Testis (tissue), 3 donors: ENCODE results near the gene DNER. TPM values are rescaled to one million over a fixed set of nuclear protein-coding genes. Genes with fewer than 3 reads are reported as not detected.
"Not testable (repeated sequence)": the region's sequence is repeated elsewhere in the genome, so short reads cannot be mapped to it uniquely, and the experiment has no call there.

Source experiments
- DNase-seq: peaks from one replicate; pipeline ENCODE4 v3.0.0-alpha.2; 2019
- H3K27ac ChIP-seq, 2 donors: fragments of 200-600 bp; sonication (generic); one replicate each; pipeline ENCODE4 v1.5.1; 2019
- H3K27me3 ChIP-seq: fragments of 200-600 bp; sonication (generic); one replicate; pipeline ENCODE4 v1.5.1; 2019
- H3K36me3 ChIP-seq: fragments of 200-600 bp; sonication (generic); one replicate; pipeline ENCODE4 v1.5.1; 2017; ENCODE audit warnings: low read depth; ENCODE audit errors: missing control alignments
- H3K4me1 ChIP-seq: fragments of 200-600 bp; sonication (generic); one replicate; pipeline ENCODE4 v1.5.1; 2019
- H3K4me3 ChIP-seq, 2 donors: fragments of 200-600 bp; sonication (generic); one replicate each; pipeline ENCODE4 v1.5.1; 2017 to 2019
- H3K9me3 ChIP-seq: fragments of 200-600 bp; sonication (generic); one replicate; pipeline ENCODE4 v1.5.1; 2017
- CTCF ChIP-seq, 3 experiments: fragments of 450-650 bp in 2 of 3; fragments of 200-600 bp in 1 of 3; sonication (generic) in 1 of 3; IDR thresholded peaks; one replicate each; pipeline ENCODE4 v1.5.1; 2016 to 2019; ENCODE audit warnings: antibody characterized with exemption in 3 of 3, mild to moderate bottlenecking in 2 of 3, moderate library complexity in 1 of 3
- POLR2A ChIP-seq: fragments of 450-650 bp; IDR thresholded peaks from one replicate; pipeline ENCODE4 v1.6.1; 2017; ENCODE audit warnings: antibody characterized with exemption, mild to moderate bottlenecking, moderate library complexity
- WGBS, 2 donors: methylation state at CpG; one replicate each; pipeline ENCODE4 v1.1.5; 2018; 5-methylcytosine and 5-hydroxymethylcytosine counted together
- intact Hi-C: fragments of 100-400 bp; cut with DNase I; formaldehyde crosslinking; loops from one replicate; pipeline ENCODE4 v1.15.1; 2023; ENCODE audit warnings: low total_unique reads
- polyA plus RNA-seq: library from polyadenylated mRNA; stranded (reverse); fragments of 350-450 nt; fragmentation: Illumina TruSeq; extraction: RNeasy Lipid Tissue Mini Kit (QIAGEN cat#74804); gene quantifications from one replicate; pipeline ENCODE4 v1.2.3, GENCODE V29; 2014; ENCODE audit warnings: low read depth, low replicate concordance; ENCODE audit not compliant: insufficient read depth
- total RNA-seq, 2 donors: library from RNA; depleted of rRNA; stranded (reverse); fragments of >200 nt; gene quantifications; one replicate each; pipeline ENCODE4 v1.2.3, GENCODE V29; 2016

DNER gene
- total and polyA plus RNA-seq, 3 donors from 2014 or later: 2.0 to 4.8 (median 2.9) TPM

- no peak for DNase-seq
- intact Hi-C loops: no loop called here
- no peaks in the 10 kb centered on the region for H3K36me3 ChIP-seq
- no peak overlapping the region for H3K27ac ChIP-seq
- H3K4me1 ChIP-seq: no peaks in the 10 kb centered on the region
- no peaks in the 10 kb centered on the region for H3K9me3 ChIP-seq
- no peaks in the 10 kb centered on the region for H3K27me3 ChIP-seq
- no peak for TF ChIP-seq POLR2A
- no peak for TF ChIP-seq CTCF (IDR thresholded peaks at IDR 0.05)
- H3K4me3 ChIP-seq: no peak overlapping the region
Observed at GRCh38 chr2:229728370-229728769, 14.0 kb upstream of the DNER start.

GRCh38 chr2:229726643-229727042, 12.3 kb upstream of the DNER start:
- H3K27me3 ChIP-seq: no peaks in the 10 kb centered on the region
- TF ChIP-seq CTCF (IDR thresholded peaks at IDR 0.05) (no peak), POLR2A (no peak)
- no peak for DNase-seq

GRCh38 chr2:229725716-229726574, 11.6 kb upstream of the DNER start:
- intact Hi-C loops: no loop called here
- Histone ChIP-seq H3K9me3 (no peaks in the 10 kb centered on the region), H3K4me1 (no peaks in the 10 kb centered on the region), H3K27ac (no peak overlapping the region), H3K36me3 (no peaks in the 10 kb centered on the region), H3K27me3 (no peaks in the 10 kb centered on the region), H3K4me3 (no peak overlapping the region)
- DNase-seq: no peak
- WGBS, 2 donors: 73 to 74% methylated on average over 6 to 7 of the region's 7 CpGs
- TF ChIP-seq CTCF (IDR thresholded peaks at IDR 0.05) (no peak), POLR2A (no peak)

More at GRCh38 chr2:229726643-229727042, 12.3 kb upstream of the DNER start:
- H3K4me1 ChIP-seq: no peaks in the 10 kb centered on the region
- intact Hi-C loops: no loop called here
- no peak overlapping the region for H3K4me3 ChIP-seq
- H3K9me3 ChIP-seq: no peaks in the 10 kb centered on the region
- H3K36me3 ChIP-seq: no peaks in the 10 kb centered on the region
- no peak overlapping the region for H3K27ac ChIP-seq
- 89 to 92% methylated on average over 2 of the region's 2 CpGs for WGBS, 2 donors

- H3K27me3 ChIP-seq, H3K4me1 ChIP-seq, H3K36me3 ChIP-seq, H3K4me3 ChIP-seq, DNase-seq, H3K27ac ChIP-seq, H3K9me3 ChIP-seq, intact Hi-C loops: not testable (repeated sequence)
- WGBS, 2 donors: 89 to 92% methylated on average over 3 of the region's 3 CpGs
Observed at GRCh38 chr2:229723192-229723591, 8.8 kb upstream of the DNER start.

- no peaks in the 10 kb centered on the region for H3K9me3 ChIP-seq
- TF ChIP-seq POLR2A (no peak), CTCF (IDR thresholded peaks at IDR 0.05) (no peak)
- DNase-seq: no peak
- no peaks in the 10 kb centered on the region for H3K27me3 ChIP-seq
- intact Hi-C loops: no loop called here
- no peak overlapping the region for H3K27ac ChIP-seq
- H3K4me1 ChIP-seq: peaks cover 3% of the 10 kb centered on the region
- WGBS, 2 donors: 66 to 72% methylated on average over 3 of the region's 3 CpGs
- H3K4me3 ChIP-seq: no peak overlapping the region
- no peaks in the 10 kb centered on the region for H3K36me3 ChIP-seq
Observed at GRCh38 chr2:229719926-229720647, 5.7 kb upstream of the DNER start.
